SKM-1 treated with dmso at 0.1 percent for 144 hours (cell line): ENCODE results near the gene CCBE1.

Experiments
- DNase-seq: peaks from one replicate; lab custom pipeline; 2025; ENCODE audit not compliant: unreplicated experiment; lab: John Stamatoyannopoulos, UW

The CCBE1 gene

GRCh38 chr18:59509481-59510442 lies 187.5 kb downstream of the CCBE1 start:
- no peak for DNase-seq

GRCh38 chr18:59505356-59505755 lies 191.9 kb downstream of the CCBE1 start:
- DNase-seq: no peak

GRCh38 chr18:59502274-59503175 lies 194.7 kb downstream of the CCBE1 start:
- DNase-seq: no peak

GRCh38 chr18:59501920-59502273 lies 195.3 kb downstream of the CCBE1 start:
- no peak for DNase-seq

GRCh38 chr18:59500765-59501164 lies 196.5 kb downstream of the CCBE1 start:
- DNase-seq: no peak

GRCh38 chr18:59498506-59499086 lies 198.6 kb downstream of the CCBE1 start:
- no peak for DNase-seq

GRCh38 chr18:59492756-59493421 lies 204.3 kb downstream of the CCBE1 start:
- no peak for DNase-seq

- no peak for DNase-seq
Observed at GRCh38 chr18:59488899-59489298, 208.3 kb downstream of the CCBE1 start.

- DNase-seq: no peak
Observed at GRCh38 chr18:59485382-59485781, 211.8 kb downstream of the CCBE1 start.

- DNase-seq: no peak
Observed at GRCh38 chr18:59484561-59485328, 212.5 kb downstream of the CCBE1 start.

GRCh38 chr18:59484131-59484530 lies 213.1 kb downstream of the CCBE1 start:
- no peak for DNase-seq

- DNase-seq: no peak
Observed at GRCh38 chr18:59481436-59481835, 215.8 kb downstream of the CCBE1 start.

GRCh38 chr18:59479776-59480175 lies 217.4 kb downstream of the CCBE1 start:
- DNase-seq: no peak

- no peak for DNase-seq
Observed at GRCh38 chr18:59478591-59478990, 218.6 kb downstream of the CCBE1 start.

GRCh38 chr18:59477849-59478248 lies 219.4 kb downstream of the CCBE1 start:
- no peak for DNase-seq

- no peak for DNase-seq
Observed at GRCh38 chr18:59470561-59471121, 226.6 kb downstream of the CCBE1 start.

GRCh38 chr18:59469463-59470180 lies 227.6 kb downstream of the CCBE1 start:
- DNase-seq: no peak

GRCh38 chr18:59468821-59469220 lies 228.4 kb downstream of the CCBE1 start:
- DNase-seq: no peak

- no peak for DNase-seq
Observed at GRCh38 chr18:59467497-59467896, 229.7 kb downstream of the CCBE1 start.
